Adrenal gland (tissue), 12 donors: Measurements from ENCODE around the gene PDZRN3. TPM values are rescaled to one million over a fixed set of nuclear protein-coding genes. Genes with fewer than 3 reads are reported as not detected.

Experiments
- DNase-seq, 7 donors: peaks; one replicate each; pipeline ENCODE4 v3.0.0-alpha.2; 2019 to 2020
- H3K27ac ChIP-seq, 5 donors: fragments of 200-600 bp; sonication (generic) in 4 of 5; 1 replicate in 3 of 5; 2 replicates in 2 of 5; pipeline versions ENCODE4 v1.5.1 to v1.8.0; 2016 to 2020; ENCODE audit warnings: mild to moderate bottlenecking in 1 of 5
- H3K27me3 ChIP-seq: fragments of 200-600 bp; 2 replicates; pipeline ENCODE4 v1.8.0; 2021
- H3K36me3 ChIP-seq, 2 donors: fragments of 200-600 bp; replicated peaks in 1 of 2; 1 replicate in 1 of 2; 2 replicates in 1 of 2; pipeline versions ENCODE4 v1.5.1 to v1.8.0; 2018 to 2022
- H3K4me1 ChIP-seq, 2 donors: fragments of 200-600 bp; replicated peaks in 1 of 2; 1 replicate in 1 of 2; 2 replicates in 1 of 2; pipeline versions ENCODE4 v1.5.1 to v1.8.0; 2018 to 2021
- H3K4me3 ChIP-seq, 4 donors: fragments of 200-600 bp; sonication (generic) in 3 of 4; one replicate each; pipeline ENCODE4 v1.5.1; 2016 to 2018
- H3K9me3 ChIP-seq, 3 donors: fragments of 200-600 bp; sonication (generic) in 1 of 3; replicated peaks in 1 of 3; 1 replicate in 2 of 3; 2 replicates in 1 of 3; pipeline versions ENCODE4 v1.5.1 to v1.8.0; 2016 to 2021
- POLR2A ChIP-seq, 2 donors: fragments of 450-650 bp; IDR thresholded peaks; one replicate each; pipeline ENCODE4 v1.6.1; 2017; ENCODE audit warnings: antibody characterized with exemption in 2 of 2, mild to moderate bottlenecking in 2 of 2, moderate library complexity in 1 of 2
- WGBS, 4 donors: extraction: QIAGEN DNeasy Blood & Tissue Kit in 2 of 4; methylation state at CpG; one replicate each; pipeline versions ENCODE4 v1.1.5 to v1.1.7; 2013 to 2017; 5-methylcytosine and 5-hydroxymethylcytosine counted together
- intact Hi-C, 2 donors: fragments of 100-400 bp; cut with DNase I; formaldehyde crosslinking; loops; one replicate each; pipeline versions ENCODE4 v1.14.1 to v1.15.0; 2022 to 2023
- polyA plus RNA-seq, 3 donors: library from polyadenylated mRNA; stranded (reverse); fragments of 200-250 nt in 2 of 3; fragments of 350-450 nt in 1 of 3; fragmentation: Illumina TruSeq in 1 of 3; extraction: RNeasy Lipid Tissue Mini Kit (QIAGEN cat#74804) in 1 of 3; gene quantifications; one replicate each; pipeline ENCODE4 v1.2.3, GENCODE V29; 2013 to 2014
- total RNA-seq, 9 donors: library from RNA; depleted of rRNA in 4 of 9; stranded (reverse); fragments of >200 nt in 4 of 9; fragments of 120-200 nt in 1 of 9; fragmentation: NEBNext Ultra II Directional in 1 of 9; extraction: Animal tissue kit (Norgen Biotek cat#: 25700) in 1 of 9; gene quantifications; one replicate each; pipeline versions ENCODE4 v1.1.0 to v1.2.4, GENCODE V29; 2013 to 2023
- TF ChIP-seq, protein P1 (sequence below), 6 experiments: fragments of 450-650 bp in 4 of 6; fragments of 200-600 bp in 2 of 6; sonication (generic) in 1 of 6; IDR thresholded peaks; 1 replicate in 5 of 6; 2 replicates in 1 of 6; pipeline versions ENCODE4 v1.5.1 to v1.8.0; 2016 to 2021; ENCODE audit warnings: antibody characterized with exemption in 6 of 6, mild to moderate bottlenecking in 2 of 6, moderate library complexity in 1 of 6
- donor health status: healthy with polysubstance abuse.
- donor health status: Bipolar disorder and iron deficiency.
- donor health status: DM: yes; HTN: yes; CAD: no.
- donor health status: DM: no; HTN: no; CAD: no.
- donor health status: DM: no; HTN: no; CAD: no.
- donor health status: DM: yes; HTN: yes; CAD: no.

PDZRN3 gene
- total and polyA plus RNA-seq, 12 donors = 11.5 to 126 (median 64.1) TPM

- Histone ChIP-seq H3K9me3 (no peaks in the 10 kb centered on the region), H3K4me3 (no peak overlapping the region), H3K27me3 (no peaks in the 10 kb centered on the region), H3K27ac (no peak overlapping the region), H3K4me1 (no peaks in the 10 kb centered on the region), H3K36me3 (peaks cover 0 to 41% of the 10 kb centered on the region in 2 donors)
- 93 to 98% (median 94%) methylated on average over 22 to 66 of the region's 66 CpGs for WGBS, 4 donors
- no peak for DNase-seq
- intact Hi-C loops = no loop called here
- no peak for TF ChIP-seq POLR2A (IDR thresholded peaks at IDR 0.05)
- TF ChIP-seq, protein P1, sequence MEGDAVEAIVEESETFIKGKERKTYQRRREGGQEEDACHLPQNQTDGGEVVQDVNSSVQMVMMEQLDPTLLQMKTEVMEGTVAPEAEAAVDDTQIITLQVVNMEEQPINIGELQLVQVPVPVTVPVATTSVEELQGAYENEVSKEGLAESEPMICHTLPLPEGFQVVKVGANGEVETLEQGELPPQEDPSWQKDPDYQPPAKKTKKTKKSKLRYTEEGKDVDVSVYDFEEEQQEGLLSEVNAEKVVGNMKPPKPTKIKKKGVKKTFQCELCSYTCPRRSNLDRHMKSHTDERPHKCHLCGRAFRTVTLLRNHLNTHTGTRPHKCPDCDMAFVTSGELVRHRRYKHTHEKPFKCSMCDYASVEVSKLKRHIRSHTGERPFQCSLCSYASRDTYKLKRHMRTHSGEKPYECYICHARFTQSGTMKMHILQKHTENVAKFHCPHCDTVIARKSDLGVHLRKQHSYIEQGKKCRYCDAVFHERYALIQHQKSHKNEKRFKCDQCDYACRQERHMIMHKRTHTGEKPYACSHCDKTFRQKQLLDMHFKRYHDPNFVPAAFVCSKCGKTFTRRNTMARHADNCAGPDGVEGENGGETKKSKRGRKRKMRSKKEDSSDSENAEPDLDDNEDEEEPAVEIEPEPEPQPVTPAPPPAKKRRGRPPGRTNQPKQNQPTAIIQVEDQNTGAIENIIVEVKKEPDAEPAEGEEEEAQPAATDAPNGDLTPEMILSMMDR (IDR thresholded peaks at IDR 0.05) = no peak
Measured at GRCh38 chr3:73384091-73384906, 240.4 kb downstream of the PDZRN3 start.

GRCh38 chr3:73383470-73384049, 241.2 kb downstream of the PDZRN3 start:
- Histone ChIP-seq H3K4me3 (no peak overlapping the region), H3K36me3 (peaks cover 0 to 41% of the 10 kb centered on the region in 2 donors), H3K4me1 (no peaks in the 10 kb centered on the region), H3K27me3 (no peaks in the 10 kb centered on the region), H3K9me3 (no peaks in the 10 kb centered on the region), H3K27ac (no peak overlapping the region)
- 90 to 91% (median 91%) methylated on average over 42 to 47 of the region's 47 CpGs for WGBS, 4 donors
- TF ChIP-seq POLR2A (IDR thresholded peaks at IDR 0.05) = no peak
- TF ChIP-seq, protein P1 (IDR thresholded peaks at IDR 0.05) = no peak
- intact Hi-C loops = no loop called here
- DNase-seq = no peak

GRCh38 chr3:73381551-73381950, 243.2 kb downstream of the PDZRN3 start:
- no peak for DNase-seq
- intact Hi-C loops = no loop called here
- no peaks in the 10 kb centered on the region for H3K9me3 ChIP-seq
- 80 to 93% (median 93%) methylated on average over 2 of the region's 2 CpGs for WGBS, 4 donors
- no peaks in the 10 kb centered on the region for H3K27me3 ChIP-seq
- H3K36me3 ChIP-seq = peaks cover 0 to 31% of the 10 kb centered on the region in 2 donors
- H3K4me1 ChIP-seq = no peaks in the 10 kb centered on the region
- no peak overlapping the region for H3K4me3 ChIP-seq
- H3K27ac ChIP-seq = no peak overlapping the region
- no peak for TF ChIP-seq POLR2A (IDR thresholded peaks at IDR 0.05)
- TF ChIP-seq, protein P1 (IDR thresholded peaks at IDR 0.05) = no peak

DNA sequence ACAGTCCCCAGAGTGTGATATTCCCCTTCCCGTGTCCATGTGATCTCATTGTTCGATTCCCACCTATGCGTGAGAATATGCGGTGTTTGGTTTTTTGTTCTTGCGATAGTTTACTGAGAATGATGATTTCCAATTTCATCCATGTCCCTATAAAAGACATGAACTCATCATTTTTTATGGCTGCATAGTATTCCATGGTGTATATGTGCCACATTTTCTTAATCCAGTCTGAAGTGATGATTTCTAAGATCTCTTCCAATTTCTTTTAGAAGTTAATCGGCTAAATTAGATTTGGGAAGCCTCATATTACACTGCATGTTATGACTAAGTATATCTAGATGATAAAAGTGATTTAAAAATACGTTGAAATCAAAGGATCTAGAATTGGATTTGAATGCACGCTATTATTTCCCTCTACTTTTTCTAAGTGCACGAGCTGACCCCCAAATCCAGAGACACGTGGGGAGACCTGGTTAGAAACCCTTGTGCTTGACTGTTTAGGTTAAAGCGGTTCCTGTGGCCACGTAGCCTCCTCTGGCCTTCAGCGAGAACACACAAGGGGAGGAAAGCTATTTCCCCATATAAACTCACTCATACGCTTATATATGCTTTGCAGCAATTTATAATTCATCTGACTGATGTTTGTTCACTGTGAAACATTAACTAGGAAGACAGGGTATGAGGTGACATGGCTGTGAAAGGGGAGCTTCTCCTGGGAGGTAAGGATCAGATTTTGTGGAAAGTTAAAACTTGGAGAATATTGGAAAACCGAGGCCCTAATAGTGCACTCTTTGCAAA, 243.8 kb downstream of the PDZRN3 start:
- Histone ChIP-seq H3K9me3 (no peaks in the 10 kb centered on the region), H3K36me3 (peaks cover 0 to 31% of the 10 kb centered on the region in 2 donors), H3K27ac (no peak overlapping the region), H3K27me3 (no peaks in the 10 kb centered on the region), H3K4me3 (no peak overlapping the region), H3K4me1 (no peaks in the 10 kb centered on the region)
- no peak for DNase-seq
- WGBS, 4 donors = 74 to 95% (median 85%) methylated on average over 15 of the region's 15 CpGs
- intact Hi-C loops = no loop called here
- TF ChIP-seq, protein P1 (IDR thresholded peaks at IDR 0.05) = no peak
- TF ChIP-seq POLR2A (IDR thresholded peaks at IDR 0.05) = no peak
